Activated CD4-positive, CD25-positive, alpha-beta regulatory T cell treated with anti-CD3 and anti-CD28 coated beads, Interleukin-2, amount 50 U/mL, for 16 hours (primary cell): ENCODE measurements around the gene MACF1.
A peak's percentile ranks its signal among the peaks of the same experiment; 100 is the strongest.

Experiments
- DNase-seq: peaks from one replicate; pipeline ENCODE4 v3.0.0-alpha.2; 2020; ENCODE audit warnings: low read depth, low spot score

Gene MACF1

GRCh38 chr1:39392851-39393573, 188.5 kb downstream of the MACF1 start:
- DNase-seq, result no peak

- DNase-seq, result no peak
These were observed 189.2 kb downstream of the MACF1 start for GRCh38 chr1:39393645-39394044.

GRCh38 chr1:39394059-39394458, 189.6 kb downstream of the MACF1 start:
- DNase-seq, result no peak

- no peak for DNase-seq
These were observed 190.1 kb downstream of the MACF1 start for GRCh38 chr1:39394598-39394997.

- no peak for DNase-seq
These were observed 190.9 kb downstream of the MACF1 start for GRCh38 chr1:39395357-39395831.

GRCh38 chr1:39396671-39397070, 192.2 kb downstream of the MACF1 start:
- DNase-seq, result no peak

GRCh38 chr1:39397487-39397886, 193.0 kb downstream of the MACF1 start:
- no peak for DNase-seq

- no peak for DNase-seq
These were observed 194.0 kb downstream of the MACF1 start for GRCh38 chr1:39398278-39399021.

- no peak for DNase-seq
These were observed 196.6 kb downstream of the MACF1 start for GRCh38 chr1:39401106-39401505.

GRCh38 chr1:39404876-39405275, 200.4 kb downstream of the MACF1 start:
- DNase-seq, result no peak

- no peak for DNase-seq
These were observed 200.9 kb downstream of the MACF1 start for GRCh38 chr1:39405358-39405757.

- no peak for DNase-seq
These were observed 202.3 kb downstream of the MACF1 start for GRCh38 chr1:39406533-39407450.

- no peak for DNase-seq
These were observed 203.0 kb downstream of the MACF1 start for GRCh38 chr1:39407510-39407895.

GRCh38 chr1:39407896-39408640, 203.6 kb downstream of the MACF1 start:
- DNase-seq, result no peak

- DNase-seq, result peak; percentile 50
These were observed 204.2 kb downstream of the MACF1 start for GRCh38 chr1:39408641-39409054.

- no peak for DNase-seq
These were observed 204.7 kb downstream of the MACF1 start for GRCh38 chr1:39409055-39409816.

- DNase-seq, result peak; percentile 10
These were observed 206.5 kb downstream of the MACF1 start for GRCh38 chr1:39410915-39411436.

- no peak for DNase-seq
These were observed 207.3 kb downstream of the MACF1 start for GRCh38 chr1:39411526-39412478.

GRCh38 chr1:39412892-39413291, 208.4 kb downstream of the MACF1 start:
- DNase-seq, result no peak
